Right lobe of liver (tissue), 6 donors: ENCODE data around the gene EPHB1. TPM values are rescaled to one million over a fixed set of nuclear protein-coding genes. Genes with fewer than 3 reads are reported as not detected.
"Not testable (repeated sequence)": the region's sequence is repeated elsewhere in the genome, so short reads cannot be mapped to it uniquely, and the experiment has no call there.

Source experiments
- ATAC-seq, 4 donors: fragments of 200-7000 bp; cut with Tn5 transposase; one replicate each; pipeline ENCODE4 v1.9.1; 2020; ENCODE audit warnings: mild to moderate bottlenecking in 4 of 4, moderate library complexity in 4 of 4
- DNase-seq, 3 donors: peaks; one replicate each; pipeline ENCODE4 v3.0.0-alpha.2; 2020
- H3K27ac ChIP-seq, 3 donors: fragments of 200-600 bp; one replicate each; pipeline ENCODE4 v1.8.0; 2022
- H3K27me3 ChIP-seq, 2 donors: fragments of 200-600 bp; one replicate each; pipeline ENCODE4 v1.8.0; 2022
- H3K36me3 ChIP-seq, 4 donors: fragments of 200-600 bp; sonication (generic) in 1 of 4; one replicate each; pipeline versions ENCODE4 v1.5.1 to v1.8.0; 2017 to 2022; ENCODE audit warnings: control low read depth in 1 of 4
- H3K4me1 ChIP-seq, 4 donors: fragments of 200-600 bp; sonication (generic) in 1 of 4; one replicate each; pipeline versions ENCODE4 v1.5.1 to v1.8.0; 2017 to 2022; ENCODE audit warnings: control low read depth in 1 of 4
- H3K4me3 ChIP-seq, 3 donors: fragments of 200-600 bp; one replicate each; pipeline ENCODE4 v1.8.0; 2022
- H3K9me3 ChIP-seq, 4 donors: fragments of 200-600 bp; sonication (generic) in 1 of 4; one replicate each; pipeline versions ENCODE4 v1.5.1 to v1.8.0; 2017 to 2022; ENCODE audit warnings: control low read depth in 1 of 4
- POLR2A ChIP-seq: fragments of 450-650 bp; IDR thresholded peaks from one replicate; pipeline ENCODE4 v1.6.1; 2017; ENCODE audit warnings: antibody characterized with exemption, mild to moderate bottlenecking
- WGBS: methylation state at CpG from one replicate; pipeline ENCODE4 v1.1.6; 2018; ENCODE audit warnings: low coverage, low lambda C conversion rate; ENCODE audit not compliant: insufficient coverage; ENCODE audit errors: missing lambda C conversion rate; 5-methylcytosine and 5-hydroxymethylcytosine counted together
- intact Hi-C, 2 donors: fragments of 100-400 bp; cut with DNase I; formaldehyde crosslinking; loops; one replicate each; pipeline versions ENCODE4 v1.11.2 to v1.14.1; 2022
- total RNA-seq, 6 experiments: library from RNA; depleted of rRNA in 2 of 6; stranded (reverse); fragments of >200 nt in 2 of 6; fragmentation: NEBNext Ultra II Directional in 3 of 6; extraction: Animal tissue kit (Norgen Biotek cat#: 25700) in 3 of 6; gene quantifications; one replicate each; pipeline versions ENCODE4 v1.1.0 to v1.2.4, GENCODE V29; 2016 to 2023
- TF ChIP-seq, protein P1 (sequence below), 4 donors: fragments of 200-600 bp in 3 of 4; fragments of 450-650 bp in 1 of 4; IDR thresholded peaks; one replicate each; pipeline versions ENCODE4 v1.5.1 to v1.8.0; 2016 to 2022; ENCODE audit warnings: antibody characterized with exemption in 4 of 4, mild to moderate bottlenecking in 2 of 4
- donor health status: DM: no; HTN: yes; CAD: no.
- donor health status: DM: no; HTN: no; CAD: no.
- donor health status: DM: no; HTN: no; CAD: no.
- donor health status: DM: no; HTN: yes; CAD: no.
- donor health status: DM: no; HTN: yes; CAD: no.

The EPHB1 gene
- total RNA-seq, 6 experiments from 2014 or later: 0.63 to 10.9 (median 1.8) TPM

DNA sequence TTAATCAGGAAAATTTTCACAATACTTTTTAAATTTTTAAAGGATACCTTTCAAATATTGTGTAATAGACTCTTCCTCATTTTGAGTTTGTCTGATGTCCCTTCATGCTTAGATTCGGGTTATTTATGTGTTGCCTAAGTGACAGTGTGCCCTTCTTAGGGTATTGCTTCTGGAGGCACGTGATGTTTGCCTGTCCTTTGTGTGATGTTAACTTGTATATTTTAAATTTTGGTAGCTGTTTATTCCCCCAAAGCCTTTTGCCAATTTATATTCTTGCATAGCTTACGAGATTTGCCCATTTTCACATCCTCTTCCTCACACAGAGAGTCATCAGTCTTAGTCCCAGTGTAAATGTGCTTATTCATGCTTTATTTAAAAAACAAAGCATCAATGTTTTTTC lies 433.1 kb downstream of the EPHB1 start:
- WGBS: 59% methylated on average over 3 of the region's 3 CpGs
- Histone ChIP-seq H3K9me3 (no peaks in the 10 kb centered on the region), H3K4me1 (no peaks in the 10 kb centered on the region), H3K27ac (no peak overlapping the region), H3K36me3 (no peaks in the 10 kb centered on the region), H3K27me3 (no peaks in the 10 kb centered on the region), H3K4me3 (no peak overlapping the region)
- ATAC-seq: peak in 2 of 4 donors; percentile 26 to 40
- TF ChIP-seq POLR2A: no peak
- TF ChIP-seq, protein P1, sequence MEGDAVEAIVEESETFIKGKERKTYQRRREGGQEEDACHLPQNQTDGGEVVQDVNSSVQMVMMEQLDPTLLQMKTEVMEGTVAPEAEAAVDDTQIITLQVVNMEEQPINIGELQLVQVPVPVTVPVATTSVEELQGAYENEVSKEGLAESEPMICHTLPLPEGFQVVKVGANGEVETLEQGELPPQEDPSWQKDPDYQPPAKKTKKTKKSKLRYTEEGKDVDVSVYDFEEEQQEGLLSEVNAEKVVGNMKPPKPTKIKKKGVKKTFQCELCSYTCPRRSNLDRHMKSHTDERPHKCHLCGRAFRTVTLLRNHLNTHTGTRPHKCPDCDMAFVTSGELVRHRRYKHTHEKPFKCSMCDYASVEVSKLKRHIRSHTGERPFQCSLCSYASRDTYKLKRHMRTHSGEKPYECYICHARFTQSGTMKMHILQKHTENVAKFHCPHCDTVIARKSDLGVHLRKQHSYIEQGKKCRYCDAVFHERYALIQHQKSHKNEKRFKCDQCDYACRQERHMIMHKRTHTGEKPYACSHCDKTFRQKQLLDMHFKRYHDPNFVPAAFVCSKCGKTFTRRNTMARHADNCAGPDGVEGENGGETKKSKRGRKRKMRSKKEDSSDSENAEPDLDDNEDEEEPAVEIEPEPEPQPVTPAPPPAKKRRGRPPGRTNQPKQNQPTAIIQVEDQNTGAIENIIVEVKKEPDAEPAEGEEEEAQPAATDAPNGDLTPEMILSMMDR (IDR thresholded peaks at IDR 0.05): no peak
- no peak for DNase-seq
- intact Hi-C loops: no loop called here

GRCh38 chr3:135229018-135229495 lies 434.0 kb downstream of the EPHB1 start:
- TF ChIP-seq, protein P1 (IDR thresholded peaks at IDR 0.05): peak in 2 of 4 donors; percentile 4 to 12
- TF ChIP-seq POLR2A: no peak
- DNase-seq (no peak), ATAC-seq (peak; percentile 48 to 76 (median 67))
- Histone ChIP-seq H3K4me3 (no peak overlapping the region), H3K27ac (no peak overlapping the region), H3K27me3 (no peaks in the 10 kb centered on the region), H3K9me3 (no peaks in the 10 kb centered on the region), H3K36me3 (no peaks in the 10 kb centered on the region), H3K4me1 (no peaks in the 10 kb centered on the region)
- intact Hi-C loops: no loop called here
- WGBS: 46% methylated on average over 4 of the region's 5 CpGs

DNA sequence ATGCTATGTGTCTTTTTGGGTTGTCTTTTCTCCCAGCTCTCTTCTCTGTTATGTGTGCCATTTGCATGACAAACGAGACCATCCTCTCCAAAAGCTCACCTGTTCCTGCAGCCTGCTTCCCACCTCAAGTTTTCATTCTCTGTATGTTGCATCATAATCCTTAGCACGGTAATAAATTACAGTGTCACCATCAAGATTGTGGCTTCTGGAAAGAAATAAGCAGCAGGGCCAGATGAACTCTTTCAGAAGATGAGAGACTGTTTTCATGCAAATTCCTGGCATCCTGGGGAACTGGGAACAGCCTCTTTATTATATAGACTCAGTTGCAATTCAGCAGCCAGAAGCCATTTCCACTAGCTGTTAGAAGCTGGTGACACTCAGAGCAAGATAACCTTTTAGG lies 436.7 kb downstream of the EPHB1 start:
- no peak overlapping the region for H3K4me3 ChIP-seq

DNA sequence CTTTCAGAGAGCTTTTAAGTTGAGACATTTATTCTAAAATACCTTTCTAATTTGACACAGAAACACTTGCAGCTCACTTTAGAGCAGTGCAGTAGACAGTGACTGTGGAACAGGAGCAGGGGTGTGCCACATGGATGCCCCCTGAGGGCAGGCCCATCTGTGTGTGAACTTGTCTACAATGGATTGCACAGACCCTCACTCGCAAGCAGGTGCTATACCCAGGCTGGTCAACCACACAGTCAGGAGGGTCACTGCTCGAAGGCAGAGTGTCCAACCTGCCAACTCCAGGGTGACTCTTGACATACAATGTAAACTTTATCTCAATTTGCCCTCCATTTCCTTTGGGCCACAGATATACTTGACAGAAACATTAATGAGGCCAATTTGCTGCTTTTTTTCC lies 437.2 kb downstream of the EPHB1 start:
- TF ChIP-seq, protein P1 (IDR thresholded peaks at IDR 0.05): no peak
- TF ChIP-seq POLR2A: no peak
- WGBS: no CpG with 5 or more reads among the region's 2 CpGs
- Histone ChIP-seq H3K36me3 (no peaks in the 10 kb centered on the region), H3K27ac (no peak overlapping the region), H3K9me3 (no peaks in the 10 kb centered on the region), H3K27me3 (no peaks in the 10 kb centered on the region), H3K4me1 (no peaks in the 10 kb centered on the region), H3K4me3 (no peak overlapping the region)
- intact Hi-C loops: no loop called here
- no peak for ATAC-seq
- DNase-seq: no peak

More for the DNA sequence above, 436.7 kb downstream of the EPHB1 start:
- Histone ChIP-seq H3K27me3 (no peaks in the 10 kb centered on the region), H3K27ac (no peak overlapping the region), H3K9me3 (no peaks in the 10 kb centered on the region), H3K4me1 (no peaks in the 10 kb centered on the region), H3K36me3 (no peaks in the 10 kb centered on the region)
- no peak for ATAC-seq
- TF ChIP-seq, protein P1 (IDR thresholded peaks at IDR 0.05): no peak
- DNase-seq: no peak
- intact Hi-C loops: no loop called here
- 46% methylated on average over 2 of the region's 2 CpGs for WGBS

DNA sequence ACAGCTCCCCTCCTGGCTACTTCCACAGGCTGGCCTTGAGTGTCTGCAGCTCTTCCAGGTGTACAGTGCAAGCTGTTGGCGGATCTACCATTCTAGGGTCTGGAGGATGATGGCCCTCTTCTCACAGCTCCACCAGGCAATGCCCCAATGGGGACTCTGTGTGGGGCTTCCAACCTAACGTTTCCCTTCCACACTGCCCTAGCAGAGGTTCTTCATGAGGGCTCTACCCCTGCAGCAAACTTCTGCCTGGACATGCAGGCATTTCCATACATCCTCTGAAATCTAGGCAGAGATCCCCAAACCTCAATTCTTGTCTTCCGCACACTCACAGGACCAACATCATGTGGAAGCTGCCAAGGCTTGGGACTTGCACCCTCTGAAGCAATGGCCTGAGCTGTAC lies 438.4 kb downstream of the EPHB1 start:
- DNase-seq, ATAC-seq, intact Hi-C loops, H3K9me3 ChIP-seq, H3K36me3 ChIP-seq, H3K27me3 ChIP-seq, H3K27ac ChIP-seq, H3K4me3 ChIP-seq, H3K4me1 ChIP-seq: not testable (repeated sequence)
- WGBS: 100% methylated on average over 1 of the region's 3 CpGs
